Activated effector memory CD4-positive, alpha-beta T cell treated with Interleukin-2 at 50 U/mL for 16 hours (primary cell): ENCODE measurements around the gene FAM174B.

ENCODE experiments used
- DNase-seq: peaks from one replicate; pipeline ENCODE4 v3.0.0-alpha.2; 2020

Gene FAM174B

DNA sequence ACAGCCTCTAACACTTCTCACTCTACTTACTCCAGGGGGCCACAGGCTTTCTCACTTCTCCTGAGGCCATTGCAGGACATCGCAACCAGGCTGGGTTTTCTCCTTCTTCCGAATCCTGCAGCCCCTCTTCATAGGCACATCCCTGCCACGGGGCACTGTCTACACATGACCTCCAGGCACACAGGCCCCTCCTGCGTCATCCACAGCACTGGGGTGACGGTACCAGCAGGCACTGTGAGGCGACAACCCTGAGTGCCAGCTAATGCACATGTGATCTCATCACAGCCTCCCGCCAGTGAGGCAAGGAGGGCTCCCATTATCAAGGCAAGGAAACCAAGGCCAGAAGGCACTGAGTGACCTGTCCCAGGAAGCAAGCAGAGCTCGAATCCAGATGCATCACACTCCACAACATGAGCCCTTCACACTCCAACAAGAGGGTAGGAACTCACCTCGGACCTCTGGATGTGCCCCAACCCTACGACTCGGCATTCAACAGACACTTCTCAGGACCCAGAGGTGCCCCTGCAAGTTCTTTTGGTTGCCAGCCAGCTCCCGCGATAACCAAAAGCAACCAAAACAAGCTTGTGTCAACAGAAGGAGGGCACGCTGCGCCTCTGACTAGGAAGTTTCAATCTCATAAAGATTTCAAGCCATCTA, 16.7 kb downstream of the FAM174B start:
- no peak for DNase-seq

GRCh38 chr15:92638291-92638708, 17.3 kb downstream of the FAM174B start:
- no peak for DNase-seq

DNA sequence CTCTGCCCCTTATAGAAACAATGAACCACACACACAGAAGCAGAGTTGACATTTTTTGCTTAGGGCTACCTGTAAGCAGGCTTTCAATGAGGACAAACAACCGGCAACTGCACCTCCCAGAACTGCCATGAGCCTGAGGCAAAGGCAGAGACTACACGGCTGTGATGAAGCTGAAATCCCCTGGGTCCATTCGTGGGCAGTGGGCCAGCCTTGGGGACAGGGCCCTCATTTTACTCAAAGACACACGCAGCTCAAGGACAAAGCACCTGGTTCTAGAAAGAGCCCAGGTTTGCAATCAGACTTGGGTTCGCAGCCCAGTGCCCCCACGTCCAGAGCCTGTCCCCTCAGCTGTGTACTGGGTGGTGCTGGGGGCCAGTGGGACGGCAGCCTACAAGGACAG, 17.9 kb downstream of the FAM174B start:
- no peak for DNase-seq

DNA sequence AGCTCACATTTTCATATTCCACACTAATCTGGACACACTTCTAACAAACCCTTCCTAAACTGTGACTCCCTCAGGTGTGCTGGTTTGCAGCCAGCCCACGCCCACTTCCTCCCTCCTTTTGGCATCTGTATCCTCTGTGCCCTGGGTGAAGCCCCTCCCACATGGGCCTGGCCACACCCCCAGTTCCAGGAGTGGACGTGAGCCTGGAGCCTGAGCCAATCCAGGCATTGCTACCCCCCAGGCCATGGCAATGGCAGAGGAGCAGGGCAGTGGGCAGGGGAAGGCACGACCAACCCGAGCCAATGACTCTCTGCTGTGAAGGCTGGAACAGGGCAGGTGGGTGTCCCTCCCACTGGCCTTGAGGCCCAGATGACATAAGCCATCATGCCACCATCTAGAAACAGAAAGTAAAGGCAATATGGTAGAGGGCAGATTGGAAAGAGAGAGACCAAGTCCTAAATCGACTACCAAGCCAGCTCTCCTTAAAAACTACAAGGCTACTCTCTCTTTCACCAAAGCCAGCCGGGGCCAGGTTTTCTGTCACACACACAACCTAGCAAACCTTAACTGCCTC, 18.6 kb downstream of the FAM174B start:
- no peak for DNase-seq

GRCh38 chr15:92636401-92636907, 19.1 kb downstream of the FAM174B start:
- DNase-seq: no peak

GRCh38 chr15:92634671-92635201, 20.8 kb downstream of the FAM174B start:
- no peak for DNase-seq

- no peak for DNase-seq
Measured at GRCh38 chr15:92634060-92634459, 21.5 kb downstream of the FAM174B start.

- DNase-seq: no peak
Measured at GRCh38 chr15:92633418-92633817, 22.2 kb downstream of the FAM174B start.

- DNase-seq: no peak
Measured at GRCh38 chr15:92633001-92633400, 22.6 kb downstream of the FAM174B start.

DNA sequence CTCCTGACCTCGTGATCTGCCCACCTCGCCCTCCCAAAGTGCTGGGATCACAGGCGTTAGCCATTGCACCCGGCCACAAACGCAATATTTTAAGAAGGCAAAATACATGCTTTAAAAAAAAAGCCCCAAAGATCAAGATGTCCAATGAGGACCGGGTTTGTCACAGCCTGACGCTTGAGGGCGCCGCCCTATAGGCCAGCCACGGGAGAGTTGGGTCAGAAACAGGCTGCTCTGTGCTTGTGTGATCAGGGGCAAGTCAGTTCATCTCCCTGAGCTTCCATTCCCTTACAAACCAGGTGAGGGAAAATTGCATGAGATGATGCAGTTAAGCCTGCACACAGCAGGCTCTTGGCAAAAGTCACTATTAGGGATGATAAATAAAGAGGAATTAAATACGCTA, 23.9 kb downstream of the FAM174B start:
- DNase-seq: no peak

GRCh38 chr15:92629975-92630626, 25.5 kb downstream of the FAM174B start:
- no peak for DNase-seq

DNA sequence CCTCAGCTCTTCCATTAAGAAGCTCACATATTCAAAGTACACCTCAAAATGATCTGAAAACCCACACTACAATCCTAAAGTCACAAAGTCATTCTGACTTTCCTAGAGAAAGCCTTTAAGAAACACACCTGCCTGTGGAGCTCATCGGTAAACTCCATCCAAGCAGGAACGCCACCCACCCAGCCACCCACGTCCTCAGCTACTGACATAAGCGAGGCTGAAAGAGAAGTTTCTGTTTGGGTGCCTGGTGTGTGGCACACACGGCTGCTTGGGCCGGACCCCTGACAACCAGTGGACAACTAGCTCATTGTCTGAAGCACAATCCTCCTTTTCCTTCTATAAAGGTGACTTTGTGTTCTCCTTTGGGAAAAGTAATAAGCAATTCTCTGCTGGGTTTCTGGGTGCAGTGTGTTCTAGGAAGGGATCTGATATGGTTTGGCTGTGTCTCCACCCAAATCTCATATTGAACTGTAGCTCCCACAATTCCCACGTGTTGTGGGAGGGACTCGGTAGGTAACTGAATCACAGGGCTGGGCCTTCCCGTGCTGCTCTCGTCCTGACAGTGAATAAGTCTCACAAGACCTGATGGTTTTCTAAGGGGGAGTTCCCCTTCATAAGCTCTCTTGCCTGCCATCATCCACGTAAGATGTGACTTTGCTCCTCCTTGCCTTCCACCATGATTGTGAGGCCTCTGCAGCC, 26.1 kb downstream of the FAM174B start:
- DNase-seq: no peak

- no peak for DNase-seq
Measured at GRCh38 chr15:92627014-92627413, 28.6 kb downstream of the FAM174B start.

- DNase-seq: no peak
Measured at GRCh38 chr15:92625251-92625980, 30.2 kb downstream of the FAM174B start.

GRCh38 chr15:92624401-92624991, 31.1 kb downstream of the FAM174B start:
- no peak for DNase-seq

- no peak for DNase-seq
Measured at GRCh38 chr15:92623435-92623834, 32.1 kb downstream of the FAM174B start.

GRCh38 chr15:92621972-92622533, 33.5 kb downstream of the FAM174B start:
- no peak for DNase-seq

- DNase-seq: no peak
Measured at GRCh38 chr15:92620991-92621390, 34.6 kb downstream of the FAM174B start.

DNA sequence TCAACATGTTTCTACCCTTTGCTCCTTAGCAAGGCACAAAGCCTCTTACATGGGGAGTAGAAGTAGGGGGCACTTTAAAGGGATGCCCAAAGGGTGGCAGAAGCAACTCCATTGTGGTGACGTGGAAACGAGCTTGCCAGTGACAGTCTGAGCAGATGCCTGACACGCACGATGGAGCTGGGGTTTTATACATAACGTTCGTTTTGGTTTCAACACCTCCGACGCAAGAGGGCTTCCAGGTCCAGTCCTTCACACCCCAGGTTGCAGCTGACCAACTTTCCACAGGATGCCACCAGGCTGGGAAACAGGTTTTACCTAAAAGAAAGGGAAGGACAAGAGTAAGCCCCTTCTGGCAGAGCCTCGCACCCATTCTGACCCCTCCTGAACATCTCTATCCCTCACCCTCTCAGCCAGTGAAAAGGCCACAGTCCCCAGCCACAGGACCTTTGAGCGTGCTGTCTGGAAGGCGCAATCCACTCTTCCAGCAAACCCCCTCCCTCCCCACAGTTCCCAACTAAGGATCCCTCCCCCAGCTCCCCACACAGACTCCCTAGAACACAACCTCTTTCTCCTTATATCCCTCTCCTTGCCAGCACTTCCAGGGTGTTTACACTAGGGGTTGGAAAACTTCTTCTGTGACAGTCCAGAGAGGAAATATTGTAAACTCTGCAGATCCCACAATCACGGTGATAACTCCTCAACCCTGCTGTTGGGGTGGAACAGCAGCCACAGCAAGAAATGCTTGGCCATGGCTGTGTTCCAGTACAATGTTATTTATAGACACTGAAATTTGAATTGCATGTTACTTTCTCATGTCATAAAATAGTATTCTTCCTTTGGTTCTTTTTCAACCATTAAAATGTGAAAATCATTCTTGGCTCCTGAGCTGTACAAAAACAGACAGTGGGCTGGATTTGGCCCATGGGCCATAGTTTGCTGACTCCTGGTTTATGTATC, 36.2 kb downstream of the FAM174B start:
- DNase-seq: no peak
